NK-92 (cell line): ENCODE measurements around the gene ZNF300.
"Not testable (repeated sequence)": the region's sequence is repeated elsewhere in the genome, so short reads cannot be mapped to it uniquely, and the experiment has no call there.

Experiments used
- DNase-seq: peaks from one replicate; lab custom pipeline; 2025; ENCODE audit not compliant: unreplicated experiment; lab: John Stamatoyannopoulos, UW

ZNF300 gene

DNA sequence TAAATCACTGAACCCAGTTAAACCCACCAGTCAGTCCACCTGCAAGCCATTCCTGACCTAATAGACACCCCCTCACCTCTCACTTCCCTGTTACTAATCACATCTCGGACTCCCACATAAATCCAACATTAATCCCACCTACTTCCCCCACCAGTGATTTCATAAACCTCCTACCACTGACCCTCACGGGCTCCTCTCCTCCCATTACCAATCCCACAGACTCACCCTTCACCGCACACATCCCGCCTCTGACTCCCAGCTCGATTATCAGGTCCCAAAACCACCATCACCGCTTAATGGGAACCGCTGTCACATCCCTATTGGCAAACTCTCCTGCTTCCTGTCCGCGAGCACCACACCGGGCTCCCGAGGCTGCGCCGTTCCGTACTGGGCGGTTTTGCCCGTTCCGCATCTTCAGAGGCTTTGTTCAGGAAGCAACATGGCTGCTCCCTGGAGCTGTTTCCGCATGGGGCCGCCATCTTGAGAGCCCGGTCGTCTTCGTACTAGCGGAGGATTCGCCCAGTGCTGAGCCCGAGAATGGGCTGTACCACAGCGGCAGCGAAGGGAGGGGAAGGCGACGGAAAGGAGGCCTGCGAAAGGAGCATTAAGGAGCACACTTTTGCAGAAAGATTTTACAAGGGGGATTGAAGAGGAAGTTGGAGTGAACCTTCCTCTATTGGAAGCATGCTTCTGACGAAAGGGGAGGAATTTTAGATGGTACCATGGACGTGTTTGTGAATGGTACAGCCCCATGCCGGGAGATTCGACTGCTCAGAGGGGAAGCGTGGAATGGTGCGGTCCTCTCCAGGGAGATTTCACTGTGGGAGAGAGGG lies at the start of gene ZNF300:
TSS of gene ZNF300 (minus strand) at position 502 of the 833 bp plus-strand sequence. CDS start 1,825 bp downstream, outside the sequence.
- DNase-seq: no peak

DNA sequence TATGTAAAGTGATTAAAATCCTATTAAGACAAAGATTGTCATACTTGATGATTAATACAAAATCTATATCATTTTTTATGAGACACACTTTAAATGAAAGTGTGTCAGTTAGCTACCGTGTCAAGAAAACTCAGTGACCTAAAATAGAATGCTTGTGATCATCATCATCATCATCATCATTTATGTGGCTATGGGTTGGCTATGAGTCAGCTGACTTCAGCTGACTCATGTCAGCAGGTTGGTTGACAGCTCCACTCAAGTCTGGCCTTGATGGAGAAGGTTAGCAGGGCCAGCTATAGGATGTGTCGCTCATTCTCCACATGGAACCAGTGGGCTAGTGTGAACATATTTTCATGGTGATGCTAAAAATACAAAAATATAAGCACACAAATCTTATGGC lies 43.8 kb upstream of the ZNF300 start:
- no peak for DNase-seq

DNA sequence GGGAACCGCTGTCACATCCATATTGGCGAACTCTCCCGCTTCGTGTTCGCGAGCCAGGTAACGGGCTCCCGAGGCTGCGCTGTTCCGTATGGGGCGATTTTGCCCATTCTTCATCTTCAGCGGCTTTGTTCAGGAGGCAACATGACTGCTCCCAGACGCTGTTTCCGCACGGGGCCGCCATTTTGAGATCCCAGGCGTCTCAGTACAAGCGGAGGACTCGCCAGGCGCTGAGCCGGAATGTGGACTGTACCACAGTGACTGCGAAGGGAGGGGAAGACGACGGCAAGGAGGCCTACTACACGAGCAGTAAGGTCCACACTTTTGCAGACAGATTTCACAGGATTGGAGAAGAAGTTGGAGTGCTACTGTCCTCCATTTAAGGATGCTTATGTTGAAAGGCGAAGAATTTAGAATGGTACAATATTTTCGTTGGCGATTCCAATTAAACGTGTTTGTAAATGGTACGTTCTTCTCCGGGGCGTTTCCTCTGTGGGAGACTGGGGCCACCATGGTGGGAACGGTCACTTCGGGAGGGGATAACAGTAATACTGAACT lies 41.6 kb upstream of the ZNF300 start:
- DNase-seq: no peak

DNA sequence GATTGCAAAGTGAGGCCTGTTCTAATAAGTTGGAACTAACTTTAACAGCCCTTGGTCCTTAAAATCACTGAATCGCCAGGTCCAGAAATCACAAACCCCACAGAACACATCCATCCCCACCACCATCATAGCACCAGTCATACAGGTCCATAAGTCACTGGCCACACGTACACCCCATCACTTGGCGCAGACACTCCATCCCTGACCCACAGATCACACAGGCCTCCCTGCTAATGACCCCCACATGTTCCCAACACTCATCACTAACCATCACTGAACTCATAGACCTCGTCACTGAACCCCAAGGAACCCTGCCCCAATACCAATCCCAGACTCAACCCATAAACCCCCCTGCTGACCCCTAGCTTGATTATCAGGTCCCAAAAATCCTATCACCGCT lies 41.2 kb upstream of the ZNF300 start:
- no peak for DNase-seq

DNA sequence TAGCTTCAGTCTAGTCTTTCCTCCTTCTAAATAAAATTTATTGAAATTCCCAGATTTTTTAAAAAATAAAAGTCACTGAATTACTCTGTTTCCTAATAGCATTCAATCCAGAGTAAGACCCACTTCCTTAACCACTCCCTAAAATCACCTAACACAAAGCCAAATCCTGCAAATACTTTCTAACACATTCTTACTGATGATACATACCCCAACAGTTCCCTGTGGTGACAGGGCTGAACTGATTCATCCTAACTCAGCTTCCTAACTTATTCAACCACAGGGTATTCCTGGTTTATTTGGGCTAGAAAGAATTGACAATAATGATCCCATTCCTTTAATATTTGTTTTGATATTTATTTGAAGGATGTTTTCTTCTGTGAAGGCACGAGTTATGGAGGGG lies 40.7 kb upstream of the ZNF300 start:
- DNase-seq: no peak

GRCh38 chr5:150931368-150931965 lies 26.7 kb upstream of the ZNF300 start:
- no peak for DNase-seq

- DNase-seq: no peak
Measured at GRCh38 chr5:150918613-150919012, 13.8 kb upstream of the ZNF300 start.

GRCh38 chr5:150912312-150912814 lies 7.6 kb upstream of the ZNF300 start:
- no peak for DNase-seq

GRCh38 chr5:150905312-150905683 lies 518 bp upstream of the ZNF300 start:
- DNase-seq: no peak

GRCh38 chr5:150901446-150901845 lies 3.3 kb downstream of the ZNF300 start:
- DNase-seq: no peak

DNA sequence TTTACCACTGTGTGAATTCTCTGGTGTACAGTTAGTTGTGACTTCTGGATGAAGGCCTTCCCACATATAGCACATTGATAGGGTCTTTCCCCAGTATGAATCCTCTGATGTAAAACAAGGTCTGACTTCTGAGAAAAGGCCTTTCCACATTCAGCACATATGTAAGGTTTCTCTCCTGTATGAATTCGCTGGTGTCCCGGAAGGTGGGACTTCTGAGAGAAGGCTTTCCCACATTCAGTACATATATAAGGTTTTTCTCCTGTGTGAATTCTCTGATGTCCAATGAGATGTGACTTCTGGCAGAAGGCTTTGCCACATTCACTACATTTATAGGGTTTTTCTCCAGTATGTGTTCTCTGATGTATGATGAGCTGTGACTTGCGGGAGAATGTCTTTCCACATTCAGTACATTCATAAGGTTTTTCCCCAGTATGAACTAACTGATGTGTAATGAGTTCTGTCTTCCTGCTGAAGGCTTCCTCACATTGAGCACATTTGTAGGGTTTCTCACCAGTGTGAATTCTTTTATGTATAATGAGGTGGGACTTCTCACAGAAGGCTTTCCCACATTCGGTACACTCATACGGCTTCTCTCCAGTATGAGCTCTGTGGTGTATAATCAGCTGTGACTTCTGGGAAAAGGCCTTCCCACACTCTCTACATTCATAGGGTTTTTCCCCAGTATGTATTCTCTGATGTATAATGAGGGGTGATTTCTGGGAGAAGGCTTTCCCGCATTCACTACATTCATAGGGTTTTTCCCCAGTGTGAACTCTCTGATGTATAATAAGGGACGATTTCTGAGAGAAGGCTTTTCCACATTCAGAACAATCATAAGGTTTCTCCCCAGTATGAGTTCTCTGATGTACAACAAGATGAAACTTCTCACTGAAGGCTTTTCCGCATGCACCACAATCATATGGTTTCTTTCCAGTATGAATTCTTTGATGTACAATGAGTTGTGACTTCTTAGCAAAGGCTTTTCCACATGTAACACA lies 9.1 kb downstream of the ZNF300 start:
- DNase-seq: no peak

DNA sequence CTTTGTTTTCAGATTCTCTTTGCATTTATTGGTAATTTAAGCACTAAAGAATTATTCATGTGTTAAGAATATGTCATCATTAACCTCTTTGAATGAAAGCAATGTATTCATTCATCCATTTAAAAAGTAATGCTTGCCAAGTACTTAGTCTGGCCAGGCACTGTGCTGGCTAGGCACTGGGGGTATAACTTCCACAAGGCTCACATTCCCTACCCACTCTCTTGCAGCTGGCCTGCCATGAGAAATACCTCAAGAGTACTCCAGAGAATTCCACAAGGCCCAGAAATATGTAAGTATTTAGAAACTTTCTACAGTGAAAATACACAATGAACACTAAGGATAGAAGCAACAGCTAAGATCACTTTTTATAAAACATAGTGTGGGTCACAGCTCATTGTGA lies 25.4 kb downstream of the ZNF300 start:
- DNase-seq: no peak

DNA sequence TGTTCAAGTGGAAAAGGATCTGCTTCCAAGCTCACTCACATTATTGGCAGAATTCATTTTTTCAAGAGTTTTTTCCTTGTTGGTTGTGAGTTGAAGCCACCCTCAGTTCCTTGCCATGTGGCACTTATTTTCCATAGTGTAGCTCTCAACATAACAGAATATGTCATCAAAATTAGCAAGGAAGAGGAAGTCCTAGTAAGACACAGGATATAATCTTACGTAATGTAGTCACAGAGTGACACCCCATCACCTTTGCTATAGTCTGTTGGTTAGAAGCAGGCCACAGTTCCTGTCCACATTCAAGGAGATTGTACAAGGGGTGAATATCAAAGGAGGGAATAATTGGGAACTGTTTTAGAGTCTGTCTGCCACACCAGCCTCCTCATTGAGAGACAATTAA lies 42.7 kb downstream of the ZNF300 start:
- no peak for DNase-seq

GRCh38 chr5:150860246-150860821 lies 44.4 kb downstream of the ZNF300 start:
- no peak for DNase-seq

GRCh38 chr5:150856700-150857099 lies 48.1 kb downstream of the ZNF300 start:
- DNase-seq: not testable (repeated sequence)

DNA sequence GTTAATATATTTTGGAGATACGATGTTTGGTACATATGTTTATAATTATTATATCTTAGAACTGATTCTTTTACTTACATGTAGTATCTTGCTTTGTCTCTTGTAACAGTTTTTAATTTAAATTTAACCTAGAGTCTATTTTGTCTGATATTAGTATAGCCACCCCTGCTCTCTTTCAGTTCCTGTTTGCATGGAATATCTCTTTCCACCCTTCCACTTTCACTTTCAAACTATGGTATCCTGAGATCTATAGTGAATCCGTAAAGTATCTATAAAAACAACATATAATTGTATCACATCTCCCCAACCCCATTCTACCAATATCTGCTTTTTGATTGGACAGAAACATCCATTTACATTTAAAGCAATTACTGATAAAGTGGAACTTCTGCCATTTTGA lies 51.2 kb downstream of the ZNF300 start:
- no peak for DNase-seq

DNA sequence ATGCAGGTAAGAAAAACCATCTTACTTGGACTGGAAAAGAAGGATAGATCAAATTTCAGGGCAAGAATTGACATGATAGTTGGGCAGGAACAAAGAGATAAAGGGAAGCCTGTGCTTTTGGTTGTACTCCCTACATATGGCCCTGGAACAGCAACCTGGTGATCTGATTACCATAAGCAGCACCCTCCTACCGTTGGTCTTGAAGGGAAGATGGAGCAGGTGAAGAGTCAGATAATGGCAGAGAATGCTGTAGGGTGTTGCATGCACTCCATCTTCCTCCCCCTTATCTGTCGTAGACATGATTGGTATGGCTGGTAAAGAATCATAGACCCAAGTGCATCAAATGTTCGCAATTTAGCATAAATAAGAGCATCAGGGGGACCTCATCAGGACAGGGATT lies 53.7 kb downstream of the ZNF300 start:
- DNase-seq: no peak

GRCh38 chr5:150848271-150848670 lies 56.5 kb downstream of the ZNF300 start:
- DNase-seq: no peak

- DNase-seq: no peak
Measured at GRCh38 chr5:150847334-150847695, 57.5 kb downstream of the ZNF300 start.

GRCh38 chr5:150846654-150847333 lies 58.0 kb downstream of the ZNF300 start:
- DNase-seq: no peak
